Measurements from ENCODE around the gene CDC123.

The CDC123 gene

DNA sequence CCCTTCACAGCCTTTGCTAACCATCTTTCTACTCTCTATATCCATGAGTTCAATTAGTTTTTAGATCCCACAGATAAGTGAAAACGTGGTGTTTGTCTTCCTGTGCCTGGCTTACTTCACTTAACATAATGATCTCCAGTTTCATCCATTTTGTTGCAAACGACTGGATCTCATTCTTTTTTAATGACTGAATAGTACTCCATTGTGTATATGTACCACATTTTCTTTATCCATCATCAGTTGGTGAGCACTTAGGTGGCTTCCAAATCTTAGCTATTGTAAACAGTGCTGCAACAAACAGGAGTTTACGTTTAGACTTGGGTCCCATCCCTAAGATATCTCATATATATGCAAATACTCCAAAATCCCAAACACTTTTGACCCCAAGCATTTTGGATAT, 9.1 kb downstream of the CDC123 start:
- ChIA-PET POLR2A (interaction anchor here (0.7 kb wide), 1 partner anchor 126 kb away, joined by 3 read pairs; no protein-coding TSS in a partner anchor), CTCF (interaction anchor here (0.9 to 16.7 kb wide), 2 partner anchors 9 to 640 kb away, joined by 3 to 156 read pairs; no protein-coding TSS in a partner anchor)
- no peak overlapping the region for H3K4me3 ChIP-seq (ENCODE audit: low read depth, low read length)
- DNase-seq (ENCODE audit: low read depth, low spot score) = no peak
- TF ChIP-seq, protein P1, sequence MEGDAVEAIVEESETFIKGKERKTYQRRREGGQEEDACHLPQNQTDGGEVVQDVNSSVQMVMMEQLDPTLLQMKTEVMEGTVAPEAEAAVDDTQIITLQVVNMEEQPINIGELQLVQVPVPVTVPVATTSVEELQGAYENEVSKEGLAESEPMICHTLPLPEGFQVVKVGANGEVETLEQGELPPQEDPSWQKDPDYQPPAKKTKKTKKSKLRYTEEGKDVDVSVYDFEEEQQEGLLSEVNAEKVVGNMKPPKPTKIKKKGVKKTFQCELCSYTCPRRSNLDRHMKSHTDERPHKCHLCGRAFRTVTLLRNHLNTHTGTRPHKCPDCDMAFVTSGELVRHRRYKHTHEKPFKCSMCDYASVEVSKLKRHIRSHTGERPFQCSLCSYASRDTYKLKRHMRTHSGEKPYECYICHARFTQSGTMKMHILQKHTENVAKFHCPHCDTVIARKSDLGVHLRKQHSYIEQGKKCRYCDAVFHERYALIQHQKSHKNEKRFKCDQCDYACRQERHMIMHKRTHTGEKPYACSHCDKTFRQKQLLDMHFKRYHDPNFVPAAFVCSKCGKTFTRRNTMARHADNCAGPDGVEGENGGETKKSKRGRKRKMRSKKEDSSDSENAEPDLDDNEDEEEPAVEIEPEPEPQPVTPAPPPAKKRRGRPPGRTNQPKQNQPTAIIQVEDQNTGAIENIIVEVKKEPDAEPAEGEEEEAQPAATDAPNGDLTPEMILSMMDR (IDR thresholded peaks at IDR 0.05; ENCODE audit: insufficient read depth, low read length, missing control alignments) = no peak

DNA sequence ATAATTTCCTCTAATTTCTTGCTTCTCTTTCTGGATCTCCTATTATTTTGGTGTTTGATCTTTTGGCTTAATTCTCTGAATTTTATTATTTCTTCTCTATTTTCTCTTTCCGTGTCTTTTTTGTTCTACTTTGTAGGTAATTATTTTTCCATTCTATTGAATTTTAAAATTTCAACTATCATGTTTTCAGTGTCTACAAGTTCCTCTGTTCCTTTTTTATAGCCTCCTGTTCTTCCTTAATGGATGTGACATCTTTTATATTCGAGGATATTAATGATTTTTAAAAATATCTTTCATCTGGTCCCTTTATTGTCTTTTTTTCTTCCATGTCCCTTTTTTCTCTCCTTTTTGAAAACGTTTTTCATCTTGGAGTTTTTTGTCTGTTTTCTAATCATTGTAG, 11.1 kb downstream of the CDC123 start:
- DNase-seq (ENCODE audit: low read depth, low spot score) = no peak
- POLR2A ChIA-PET = no interaction called here
- no peak overlapping the region for H3K4me3 ChIP-seq (ENCODE audit: low read depth, low read length)
- CTCF ChIA-PET = interaction anchor here (1.1 to 16.7 kb wide), 2 partner anchors 7 to 11 kb away, joined by 3 to 156 read pairs; partner anchors contain the start of gene CDC123
- TF ChIP-seq, protein P1 (IDR thresholded peaks at IDR 0.05; ENCODE audit: insufficient read depth, low read length, missing control alignments) = no peak

DNA sequence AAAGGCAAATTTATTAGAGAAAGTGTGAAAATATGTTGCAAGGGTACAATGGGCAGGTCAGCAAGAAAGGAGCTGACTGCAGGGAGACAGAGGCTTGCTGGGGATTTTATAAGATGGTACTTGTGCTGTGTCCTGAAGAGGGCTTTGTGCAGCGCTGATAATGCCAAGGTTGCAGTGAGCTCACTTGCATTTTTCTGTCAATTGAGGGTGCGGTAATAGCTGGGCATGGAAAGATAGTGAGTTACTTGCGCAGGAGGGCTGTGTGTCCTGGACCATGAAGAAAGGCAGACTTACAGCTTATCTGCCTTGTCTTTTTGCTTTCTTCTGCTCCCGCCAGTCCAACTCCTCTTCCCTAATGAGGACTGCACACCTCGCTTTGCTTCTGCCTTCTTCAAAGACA, 12.5 kb downstream of the CDC123 start:
- POLR2A ChIA-PET = no interaction called here
- TF ChIP-seq, protein P1 (IDR thresholded peaks at IDR 0.05; ENCODE audit: insufficient read depth, low read length, missing control alignments) = no peak
- CTCF ChIA-PET = interaction anchor here (1.2 to 16.7 kb wide), 2 partner anchors 6 to 10 kb away, joined by 3 to 156 read pairs; no protein-coding TSS in a partner anchor
- DNase-seq (ENCODE audit: low read depth, low spot score) = no peak
- H3K4me3 ChIP-seq (ENCODE audit: low read depth, low read length) = no peak overlapping the region

DNA sequence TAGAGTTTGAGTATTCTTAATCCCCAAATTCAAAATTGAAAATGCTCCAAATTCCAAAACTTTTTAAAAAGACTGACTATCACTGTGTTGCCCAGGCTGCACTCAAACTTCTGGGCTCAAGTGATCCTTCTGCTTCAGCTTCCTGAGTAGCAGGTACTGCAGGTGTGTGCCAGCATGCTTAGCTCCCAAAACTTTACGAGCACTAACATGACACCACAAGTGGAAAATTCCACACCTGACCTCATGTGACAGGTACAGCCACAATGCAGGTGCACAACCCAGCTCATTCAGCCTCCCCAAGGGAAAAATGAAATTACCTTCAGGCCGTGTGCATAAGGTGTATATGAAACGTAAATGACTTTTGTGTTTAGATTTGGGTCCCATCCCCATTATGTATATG, 16.5 kb downstream of the CDC123 start:
- ChIA-PET CTCF (interaction anchor here (0.8 to 7.2 kb wide), 9 partner anchors 9 to 887 kb away, joined by 3 to 156 read pairs (median 4); partner anchors contain the start of genes CDC123 and NUDT5), POLR2A (no interaction called here)
- TF ChIP-seq, protein P1 (IDR thresholded peaks at IDR 0.05; ENCODE audit: insufficient read depth, low read length, missing control alignments) = no peak
- no peak overlapping the region for H3K4me3 ChIP-seq (ENCODE audit: low read depth, low read length)
- DNase-seq (ENCODE audit: low read depth, low spot score) = no peak

DNA sequence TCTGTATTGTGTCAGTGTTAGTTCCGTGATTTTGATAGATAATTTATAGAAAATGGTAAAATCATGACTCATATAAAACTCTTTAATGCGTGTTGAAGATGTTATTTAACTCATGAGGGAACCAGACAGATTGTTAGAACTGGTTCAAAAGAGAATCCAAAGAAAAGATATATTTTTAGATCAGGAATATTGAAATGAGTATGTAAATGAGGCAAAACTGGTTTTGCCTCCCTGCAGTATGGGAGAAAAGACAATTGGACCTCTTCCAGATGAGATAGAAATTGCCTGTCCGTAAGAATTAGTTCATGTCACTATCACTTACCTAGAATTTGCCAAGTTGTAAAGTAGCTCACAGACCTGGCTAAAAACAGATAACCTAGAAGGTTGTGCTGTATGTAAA, 17.6 kb downstream of the CDC123 start:
- no peak overlapping the region for H3K4me3 ChIP-seq (ENCODE audit: low read depth, low read length)
- DNase-seq (ENCODE audit: low read depth, low spot score) = no peak
- ChIA-PET POLR2A (no interaction called here), CTCF (interaction anchor here (1.0 to 7.2 kb wide), 13 partner anchors 10 to 843 kb away, joined by 3 to 156 read pairs (median 8); partner anchors contain the start of genes CDC123 and NUDT5)
- TF ChIP-seq, protein P1 (IDR thresholded peaks at IDR 0.05; ENCODE audit: insufficient read depth, low read length, missing control alignments) = no peak

DNA sequence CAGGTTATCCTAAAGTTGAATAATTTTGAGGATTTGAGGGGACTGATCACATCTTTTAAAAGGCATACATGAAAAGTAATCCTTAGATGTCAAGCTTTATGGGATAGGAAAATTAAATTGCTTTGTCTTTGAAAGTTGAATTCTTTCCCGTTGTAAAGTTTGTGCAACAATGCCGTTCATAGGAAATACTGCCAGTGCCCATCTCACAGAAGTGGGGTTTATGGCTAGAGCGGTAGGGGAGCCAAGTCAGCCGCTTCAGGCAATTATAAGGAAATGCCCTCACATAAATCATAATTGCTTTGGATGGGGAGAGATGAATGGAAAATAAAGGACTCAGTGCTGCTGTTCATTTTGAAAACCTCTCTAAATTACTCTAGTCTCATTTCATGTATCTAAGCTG, 18.1 kb downstream of the CDC123 start:
- CTCF ChIA-PET = interaction anchor here (0.6 to 7.2 kb wide), 35 partner anchors 10 to 1090 kb away, joined by 3 to 156 read pairs (median 5); partner anchors contain the start of genes CDC123 and NUDT5
- H3K4me3 ChIP-seq (ENCODE audit: low read depth, low read length) = no peak overlapping the region
- POLR2A ChIA-PET = no interaction called here
- TF ChIP-seq, protein P1 (IDR thresholded peaks at IDR 0.05; ENCODE audit: insufficient read depth, low read length, missing control alignments) = no peak
- no peak for DNase-seq (ENCODE audit: low read depth, low spot score)

All from AG04449 (cell line).